Fibroblast of lung (primary cell): ENCODE data around the gene SUGCT. TPM values are rescaled to one million over a fixed set of nuclear protein-coding genes. Genes with fewer than 3 reads are reported as not detected.

Experiments used
- DNase-seq, 2 donors: peaks; one replicate each; pipeline versions ENCODE4 v3.0.0 to v3.0.0-alpha.2; 2010; ENCODE audit warnings: low read depth in 2 of 2
- H2AFZ ChIP-seq: 2 replicates; pipeline ENCODE4 v1.5.1; 2012; ENCODE audit warnings: low read length, control low read depth, inconsistent platforms
- H3K27ac ChIP-seq: 2 replicates; pipeline ENCODE4 v1.5.1; 2011; ENCODE audit warnings: low read length, control low read depth; ENCODE audit not compliant: insufficient read depth
- H3K27me3 ChIP-seq: 2 replicates; pipeline ENCODE4 v1.5.1; 2011; ENCODE audit warnings: mild to moderate bottlenecking, low read length; ENCODE audit not compliant: control insufficient read depth, insufficient read depth
- H3K36me3 ChIP-seq: 2 replicates; pipeline ENCODE4 v1.5.1; 2011; ENCODE audit warnings: low read length; ENCODE audit not compliant: control insufficient read depth, insufficient read depth
- H3K4me1 ChIP-seq: 2 replicates; pipeline ENCODE4 v1.5.1; 2011; ENCODE audit warnings: low read length; ENCODE audit not compliant: control insufficient read depth, insufficient read depth; ENCODE audit errors: extremely low read depth
- H3K4me2 ChIP-seq: 2 replicates; pipeline ENCODE4 v1.5.1; 2011; ENCODE audit warnings: low read length, control low read depth; ENCODE audit not compliant: insufficient read depth; ENCODE audit errors: extremely low read depth
- H3K4me3 ChIP-seq, 4 experiments: fragments of 200-600 bp in 1 of 4; sonication (generic) in 1 of 4; replicated peaks in 1 of 4; 2 replicates each; pipeline ENCODE4 v1.5.1; 2011 to 2016; ENCODE audit warnings: low read length in 4 of 4, low read depth in 3 of 4, mild to moderate bottlenecking in 3 of 4, control low read depth in 2 of 4, inconsistent platforms in 1 of 4, mixed read lengths in 1 of 4; ENCODE audit not compliant: insufficient read depth in 1 of 4; ENCODE audit errors: control extremely low read depth in 1 of 4
- H3K79me2 ChIP-seq: 2 replicates; pipeline ENCODE4 v1.5.1; 2012; ENCODE audit warnings: mild to moderate bottlenecking, low read length, inconsistent platforms; ENCODE audit not compliant: control insufficient read depth, insufficient read depth
- H3K9ac ChIP-seq: 2 replicates; pipeline ENCODE4 v1.5.1; 2011; ENCODE audit warnings: mild to moderate bottlenecking, low read length, control low read depth; ENCODE audit not compliant: insufficient read depth
- H3K9me3 ChIP-seq: 2 replicates; pipeline ENCODE4 v1.5.1; 2012; ENCODE audit warnings: low read depth, low read length; ENCODE audit not compliant: control insufficient read depth, insufficient read depth
- H4K20me1 ChIP-seq: 2 replicates; pipeline ENCODE4 v1.5.1; 2011; ENCODE audit warnings: low read length; ENCODE audit not compliant: control insufficient read depth, insufficient read depth; ENCODE audit errors: extremely low read depth
- CTCF ChIP-seq, 2 donors: IDR thresholded peaks in 1 of 2; conservative IDR thresholded peaks in 1 of 2; 1 replicate in 1 of 2; 2 replicates in 1 of 2; pipeline ENCODE4 v1.5.1; 2011 to 2012; ENCODE audit warnings: low read length in 2 of 2, control low read depth in 1 of 2, inconsistent platforms in 1 of 2, low read depth in 1 of 2, mild to moderate bottlenecking in 1 of 2
- EZH2 ChIP-seq: IDR thresholded peaks from 2 replicates; pipeline ENCODE4 v1.5.1; 2012; ENCODE audit warnings: low read length, control low read depth, mild to moderate bottlenecking; ENCODE audit errors: missing control alignments
- polyA plus RNA-seq, 2 donors: library from polyadenylated mRNA; depleted of rRNA in 1 of 2; stranded (reverse) in 1 of 2; unstranded in 1 of 2; fragments of >200 nt; gene quantifications; 2 replicates each; pipeline ENCODE4 v1.2.1, GENCODE V29; 2011 to 2012; ENCODE audit warnings: missing spikeins in 1 of 2
- total RNA-seq: library from RNA; depleted of rRNA; stranded (reverse); fragments of >200 nt; gene quantifications from 2 replicates; pipeline ENCODE4 v1.2.1, GENCODE V29; 2014

The SUGCT gene
- total and polyA plus RNA-seq, 2 donors (not counting 1 experiment from before 2014, with no cell fraction given), result 8.4 to 16.5 TPM

GRCh38 chr7:40739257-40739656, 604.5 kb downstream of the SUGCT start:
- no peak for DNase-seq
- no peak overlapping the region for H3K9ac ChIP-seq
- TF ChIP-seq CTCF (conservative IDR thresholded peaks at IDR 0.05 in 1 of 2, IDR thresholded peaks at IDR 0.05 in 1 of 2; ENCODE audit: low read depth in 1 of 2, low read length in 2 of 2) (no peak), EZH2 (no peak)
- no peak overlapping the region for H2AFZ ChIP-seq
- H3K4me1 ChIP-seq, result no peaks in the 10 kb centered on the region
- no peaks in the 10 kb centered on the region for H3K79me2 ChIP-seq
- no peak overlapping the region for H3K4me3 ChIP-seq
- H3K27me3 ChIP-seq, result no peaks in the 10 kb centered on the region
- H4K20me1 ChIP-seq, result no peaks in the 10 kb centered on the region
- no peaks in the 10 kb centered on the region for H3K36me3 ChIP-seq
- H3K9me3 ChIP-seq, result no peaks in the 10 kb centered on the region
- H3K27ac ChIP-seq, result no peak overlapping the region
- H3K4me2 ChIP-seq, result no peak overlapping the region

DNA sequence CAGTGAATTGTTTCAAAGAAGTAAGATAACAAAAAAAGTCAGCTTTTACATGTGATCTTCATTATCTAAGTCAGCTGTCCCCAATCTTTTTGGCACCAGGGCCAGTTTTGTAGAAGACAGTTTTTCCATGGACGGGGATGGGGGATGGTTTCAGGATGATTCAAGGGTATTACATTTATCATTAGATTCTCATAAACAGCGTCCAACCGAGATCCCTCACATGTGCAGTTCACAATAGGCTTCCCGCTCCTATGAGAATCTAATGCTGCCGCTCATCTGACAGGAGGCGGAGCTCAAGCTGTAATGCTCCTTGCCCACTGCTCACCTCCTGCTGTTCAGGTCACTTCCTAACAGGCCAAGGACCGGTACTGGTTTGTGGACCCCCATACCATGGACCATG, 607.5 kb downstream of the SUGCT start:
- Histone ChIP-seq H3K9me3 (no peaks in the 10 kb centered on the region), H3K36me3 (no peaks in the 10 kb centered on the region), H3K79me2 (no peaks in the 10 kb centered on the region), H3K4me2 (no peak overlapping the region), H2AFZ (no peak overlapping the region), H3K4me3 (no peak overlapping the region), H3K9ac (no peak overlapping the region), H3K27me3 (no peaks in the 10 kb centered on the region), H3K27ac (no peak overlapping the region), H3K4me1 (no peaks in the 10 kb centered on the region), H4K20me1 (no peaks in the 10 kb centered on the region)
- TF ChIP-seq EZH2, result no peak
- no peak for TF ChIP-seq CTCF (conservative IDR thresholded peaks at IDR 0.05 in 1 of 2, IDR thresholded peaks at IDR 0.05 in 1 of 2; ENCODE audit: low read depth in 1 of 2, low read length in 2 of 2)
- DNase-seq, result no peak

GRCh38 chr7:40746841-40747556, 612.2 kb downstream of the SUGCT start:
- DNase-seq, result peak in 1 of 2 donors; percentile 57
- H3K4me3 ChIP-seq, result no peak overlapping the region
- no peaks in the 10 kb centered on the region for H3K36me3 ChIP-seq
- no peak overlapping the region for H3K9ac ChIP-seq
- no peaks in the 10 kb centered on the region for H3K79me2 ChIP-seq
- H3K9me3 ChIP-seq, result no peaks in the 10 kb centered on the region
- no peaks in the 10 kb centered on the region for H3K4me1 ChIP-seq
- TF ChIP-seq EZH2, result no peak
- no peak for TF ChIP-seq CTCF (conservative IDR thresholded peaks at IDR 0.05 in 1 of 2, IDR thresholded peaks at IDR 0.05 in 1 of 2; ENCODE audit: low read depth in 1 of 2, low read length in 2 of 2)
- H4K20me1 ChIP-seq, result no peaks in the 10 kb centered on the region
- H3K27ac ChIP-seq, result no peak overlapping the region
- H3K27me3 ChIP-seq, result no peaks in the 10 kb centered on the region
- no peak overlapping the region for H2AFZ ChIP-seq
- H3K4me2 ChIP-seq, result no peak overlapping the region
